Activated T-helper 2 cell treated with anti-CD3 and anti-CD28 coated beads, Interferon-gamma antibody, Interleukin-2, Interleukin-4, amounts not matched to agents 10 μg/mL and 5 μg/mL and 100 μg/mL, durations not matched to agents 14 hours and 24 hours and 36 hours (primary cell): ENCODE data around the gene EML6. TPM values are rescaled to one million over a fixed set of nuclear protein-coding genes. Genes with fewer than 3 reads are reported as not detected.

ENCODE experiments used
- DNase-seq: peaks from one replicate; pipeline ENCODE4 v3.0.0; 2021; ENCODE audit warnings: low spot score
- H3K27ac Mint-ChIP-seq: one replicate; pipeline ENCODE4 v1.8.0; 2021; ENCODE audit warnings: mixed read lengths
- H3K27me3 Mint-ChIP-seq: one replicate; pipeline ENCODE4 v1.8.0; 2021; ENCODE audit warnings: low read depth, mixed read lengths
- H3K36me3 Mint-ChIP-seq: one replicate; pipeline ENCODE4 v1.8.0; 2021; ENCODE audit warnings: low read depth, mixed read lengths
- H3K4me1 Mint-ChIP-seq: one replicate; pipeline ENCODE4 v1.8.0; 2021; ENCODE audit warnings: low read depth, mixed read lengths
- H3K4me3 Mint-ChIP-seq: one replicate; pipeline ENCODE4 v1.8.0; 2021; ENCODE audit warnings: low read depth, mild to moderate bottlenecking, moderate library complexity, mixed read lengths
- H3K9me3 Mint-ChIP-seq: one replicate; pipeline ENCODE4 v1.8.0; 2021; ENCODE audit warnings: mixed read lengths
- intact Hi-C: fragments of 100-400 bp; cut with micrococcal nuclease; formaldehyde crosslinking; loops from one replicate; pipeline ENCODE4 v1.15.1; 2023
- total RNA-seq: library from RNA; stranded (reverse); gene quantifications from 2 replicates; pipeline ENCODE4 v1.2.3, GENCODE V29; 2022

The EML6 gene
- 0.23 and 0.25 TPM in 2 replicates for total RNA-seq

DNA sequence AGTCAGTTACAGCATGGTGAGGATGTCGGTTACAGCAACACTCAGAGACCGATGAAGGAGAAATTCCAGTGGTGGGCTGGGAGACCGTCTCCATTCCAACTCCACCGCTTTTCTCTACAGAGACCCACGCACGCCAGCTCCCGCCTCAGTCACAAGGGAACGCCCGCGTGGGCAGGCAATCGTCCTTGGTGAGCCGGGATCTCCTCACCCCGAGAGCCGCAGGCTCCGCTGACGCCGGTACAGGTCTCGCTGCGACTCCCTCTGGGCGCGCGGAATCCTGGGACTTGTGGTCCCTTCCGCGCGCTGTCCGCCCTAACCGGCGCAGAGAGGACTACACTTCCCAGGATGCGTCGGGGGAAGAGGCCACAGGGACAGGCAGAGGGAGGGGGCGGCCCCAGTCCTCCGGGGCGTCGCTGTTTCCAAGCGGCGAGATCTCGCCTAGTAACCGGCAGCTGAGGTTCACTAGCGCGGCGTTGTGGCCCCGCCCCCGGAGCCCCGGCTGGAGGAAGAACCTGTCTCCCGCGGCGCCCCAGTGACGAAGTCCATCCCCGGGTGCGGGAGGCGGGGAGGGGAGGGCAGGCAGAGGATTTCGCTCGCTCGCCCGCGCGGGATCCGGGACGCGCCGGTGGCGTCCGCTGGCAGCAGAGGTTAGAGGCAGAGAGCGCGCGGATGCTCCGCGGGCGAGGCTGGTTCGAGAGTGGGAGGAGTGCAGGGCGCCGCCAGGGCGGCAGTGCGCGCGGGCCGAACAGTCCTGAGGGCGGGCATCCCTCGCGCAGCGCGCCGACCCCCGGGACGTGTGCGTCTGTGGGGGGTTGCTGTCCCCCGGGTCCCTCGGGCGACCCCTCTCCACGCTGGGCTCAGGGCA, at the start of gene EML6:
TSS of gene EML6 (plus strand) at position 532 of the 865 bp plus-strand sequence. CDS start 1,400 bp downstream, outside the sequence.
- Mint-ChIP-seq H3K27ac (peak within 1 kb of the TSS; percentile 64), H3K36me3 (peaks cover 3% of the 10 kb centered on the region), H3K4me1 (peaks cover 17% of the 10 kb centered on the region), H3K4me3 (peak within 1 kb of the TSS; percentile 89), H3K27me3 (peaks cover 77% of the 10 kb centered on the region), H3K9me3 (no peaks in the 10 kb centered on the region)
- DNase-seq: peak; percentile 99
- intact Hi-C loops: loop anchor here (1.0 to 10.0 kb wide), 10 partner anchors 43 to 756 kb away; partner anchors contain the start of genes ACYP2 and RTN4

DNA sequence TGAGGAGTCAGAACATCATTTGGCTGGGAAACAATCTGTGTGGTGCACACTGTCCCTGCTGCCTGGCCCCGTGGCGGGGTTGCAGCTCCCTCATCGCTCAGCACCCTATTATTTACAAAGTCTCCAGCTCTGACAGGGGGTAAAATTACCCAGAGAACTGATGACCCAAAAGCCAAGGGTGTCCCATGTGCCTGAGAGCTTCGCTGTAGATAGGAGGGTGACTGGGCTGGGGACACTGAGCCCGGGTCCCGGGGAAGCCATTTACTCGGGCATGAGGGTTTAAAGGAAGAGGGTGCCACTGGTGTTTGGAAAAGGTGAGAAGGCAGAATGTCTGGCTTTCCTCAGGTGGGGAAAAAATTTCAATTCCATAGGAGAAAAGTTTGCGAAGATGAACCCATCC, 48.2 kb upstream of the EML6 start:
- Mint-ChIP-seq H3K4me3 (no peak overlapping the region), H3K36me3 (peaks cover 26% of the 10 kb centered on the region), H3K27ac (no peak overlapping the region), H3K9me3 (no peaks in the 10 kb centered on the region), H3K27me3 (peaks cover 44% of the 10 kb centered on the region), H3K4me1 (peaks cover 40% of the 10 kb centered on the region)
- no peak for DNase-seq
- intact Hi-C loops: no loop called here

DNA sequence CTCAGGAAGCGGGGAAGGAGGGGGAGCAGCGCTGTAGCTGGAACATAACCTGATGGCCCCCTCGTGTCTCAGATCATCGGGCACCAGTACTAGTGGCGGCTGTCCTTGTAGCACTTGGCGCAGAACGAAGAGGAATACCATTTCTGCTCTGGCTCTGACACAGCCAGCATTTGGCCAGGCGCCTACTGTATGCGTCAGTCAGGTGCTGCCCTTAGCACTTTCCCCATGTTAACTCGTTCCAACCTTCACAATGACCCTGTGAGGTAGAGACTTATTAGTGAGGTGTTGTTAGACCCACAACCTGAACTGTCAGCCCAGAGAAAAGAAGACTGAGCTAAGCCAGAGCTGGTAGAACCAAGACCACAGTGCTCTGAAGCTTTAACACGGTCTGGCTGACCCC, 47.7 kb upstream of the EML6 start:
- H3K27me3 Mint-ChIP-seq: peaks cover 45% of the 10 kb centered on the region
- no peak overlapping the region for H3K4me3 Mint-ChIP-seq
- no peak overlapping the region for H3K27ac Mint-ChIP-seq
- intact Hi-C loops: no loop called here
- DNase-seq: no peak
- peaks cover 42% of the 10 kb centered on the region for H3K4me1 Mint-ChIP-seq
- no peaks in the 10 kb centered on the region for H3K9me3 Mint-ChIP-seq
- peaks cover 22% of the 10 kb centered on the region for H3K36me3 Mint-ChIP-seq

DNA sequence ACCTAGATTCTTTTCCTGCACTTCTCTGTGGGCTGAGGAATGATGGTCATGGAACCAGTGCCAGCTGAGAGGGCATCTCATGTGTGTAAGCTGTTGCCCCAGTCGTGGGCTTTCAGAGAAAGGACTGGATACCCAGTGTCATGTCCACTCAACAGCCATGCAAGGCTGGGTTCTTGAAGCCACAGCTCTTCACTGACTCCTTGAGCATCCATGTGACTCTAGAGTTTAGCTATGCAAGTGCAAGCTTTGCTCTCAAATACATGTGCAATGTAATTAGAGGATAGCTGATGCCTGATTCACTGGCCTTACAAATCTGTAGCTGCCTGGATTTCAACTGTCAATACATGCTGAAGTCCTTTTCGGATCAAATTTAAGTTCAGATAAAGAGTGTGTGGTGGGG, 46.8 kb upstream of the EML6 start:
- no peak overlapping the region for H3K27ac Mint-ChIP-seq
- peaks cover 45% of the 10 kb centered on the region for H3K27me3 Mint-ChIP-seq
- H3K9me3 Mint-ChIP-seq: peaks cover 4% of the 10 kb centered on the region
- H3K36me3 Mint-ChIP-seq: peaks cover 16% of the 10 kb centered on the region
- peaks cover 51% of the 10 kb centered on the region for H3K4me1 Mint-ChIP-seq
- intact Hi-C loops: no loop called here
- no peak overlapping the region for H3K4me3 Mint-ChIP-seq
- DNase-seq: no peak

DNA sequence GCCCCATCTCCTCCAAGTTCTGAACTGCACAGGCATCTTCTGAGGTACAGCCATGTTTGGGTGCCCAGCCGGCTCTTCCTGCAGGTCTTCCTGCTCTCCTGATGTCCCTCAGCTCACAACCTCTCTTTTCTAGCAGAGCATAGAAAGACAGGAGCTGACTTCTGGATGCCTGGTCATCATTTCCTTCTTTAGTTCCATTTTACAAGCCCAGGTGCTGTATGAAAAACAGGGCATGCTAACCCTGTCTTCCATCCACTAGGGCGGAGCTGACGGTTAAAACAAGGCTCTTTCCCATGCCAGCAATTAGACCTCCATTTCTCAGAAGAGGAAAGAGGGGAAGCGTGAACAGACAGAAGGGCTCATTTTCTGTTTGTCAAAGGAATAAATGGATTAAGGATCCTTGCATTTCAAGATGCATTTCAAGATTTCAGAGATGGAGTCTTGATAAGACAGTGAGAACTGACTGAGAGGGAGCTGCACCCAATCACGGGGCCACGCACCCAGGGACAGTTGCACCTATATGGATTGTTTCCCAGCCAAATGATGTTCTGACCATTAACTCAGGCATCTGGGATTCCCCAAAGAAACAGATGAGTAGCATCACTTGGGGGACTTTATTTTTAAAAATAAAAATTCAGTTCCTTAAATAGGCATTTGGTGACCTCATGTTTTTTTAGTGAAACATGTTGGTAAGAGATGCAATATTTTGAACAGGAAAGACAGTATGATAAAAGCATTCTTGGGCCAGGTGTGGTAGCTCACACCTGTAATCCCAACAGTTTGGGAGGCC, 45.8 kb upstream of the EML6 start:
- Mint-ChIP-seq H3K27me3 (peaks cover 45% of the 10 kb centered on the region), H3K4me1 (peaks cover 55% of the 10 kb centered on the region), H3K4me3 (no peak overlapping the region), H3K27ac (no peak overlapping the region), H3K9me3 (peaks cover 6% of the 10 kb centered on the region), H3K36me3 (peaks cover 10% of the 10 kb centered on the region)
- intact Hi-C loops: no loop called here
- DNase-seq: no peak

DNA sequence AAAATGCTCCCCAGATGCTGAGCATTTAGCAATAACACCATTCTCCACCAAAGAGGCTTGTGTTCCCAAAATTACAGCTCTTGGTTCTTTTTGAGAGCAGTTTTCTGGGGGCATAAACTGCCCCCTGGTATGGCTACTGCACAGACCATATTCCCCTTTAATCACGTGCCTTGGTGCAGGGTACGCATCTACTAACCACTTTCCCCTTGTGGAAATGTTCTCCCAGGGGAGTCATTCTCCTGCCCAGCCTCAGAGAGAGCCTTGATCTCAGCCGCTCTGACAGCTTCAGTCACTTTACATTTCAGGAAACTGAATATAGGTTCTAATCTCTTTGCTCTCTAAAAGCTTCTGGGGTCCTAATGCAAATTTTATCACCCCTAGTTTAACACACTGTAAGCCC, 44.7 kb upstream of the EML6 start:
- H3K9me3 Mint-ChIP-seq: peaks cover 6% of the 10 kb centered on the region
- no peak for DNase-seq
- peaks cover 56% of the 10 kb centered on the region for H3K4me1 Mint-ChIP-seq
- H3K36me3 Mint-ChIP-seq: peaks cover 7% of the 10 kb centered on the region
- H3K27me3 Mint-ChIP-seq: peaks cover 52% of the 10 kb centered on the region
- intact Hi-C loops: no loop called here
- no peak overlapping the region for H3K27ac Mint-ChIP-seq
- H3K4me3 Mint-ChIP-seq: no peak overlapping the region

DNA sequence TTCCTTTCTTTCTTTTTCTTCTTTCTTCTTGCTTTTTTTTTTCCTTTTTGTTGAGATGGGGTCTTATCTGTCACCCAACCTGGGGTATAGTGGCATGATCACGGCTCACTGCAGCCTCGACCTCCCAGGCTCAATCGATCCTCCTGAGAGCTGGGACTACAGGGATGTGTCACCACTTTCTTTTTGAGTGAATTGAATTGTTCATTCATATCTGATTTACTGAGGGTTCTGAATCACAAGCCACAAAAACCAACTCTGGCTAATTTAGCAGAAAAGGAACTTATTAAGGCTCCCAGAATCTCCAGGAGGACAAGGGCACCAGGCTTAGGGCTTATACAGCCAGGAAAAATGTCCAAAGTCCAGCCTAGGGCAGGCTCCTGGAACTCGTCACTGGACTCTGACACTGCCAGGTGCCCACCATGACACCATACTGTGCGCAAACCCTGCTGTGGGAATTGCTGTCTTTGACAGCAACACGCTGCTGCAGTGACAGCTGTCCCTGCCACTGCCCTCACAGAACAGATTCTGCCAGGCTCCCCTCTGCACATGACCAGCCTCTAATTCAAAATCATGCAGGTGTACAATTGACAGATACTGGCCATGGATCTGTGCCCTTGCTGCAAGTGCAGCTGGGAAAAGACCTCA, 42.9 kb upstream of the EML6 start:
- peaks cover 54% of the 10 kb centered on the region for H3K27me3 Mint-ChIP-seq
- H3K9me3 Mint-ChIP-seq: peaks cover 6% of the 10 kb centered on the region
- peaks cover 13% of the 10 kb centered on the region for H3K36me3 Mint-ChIP-seq
- intact Hi-C loops: loop anchor here (1.0 to 10.0 kb wide), 7 partner anchors 16 to 686 kb away; partner anchors contain the start of gene EML6
- peaks cover 61% of the 10 kb centered on the region for H3K4me1 Mint-ChIP-seq
- peak overlapping the region; percentile 65 for H3K27ac Mint-ChIP-seq
- H3K4me3 Mint-ChIP-seq: peak overlapping the region; percentile 78
- DNase-seq: peak; percentile 39

DNA sequence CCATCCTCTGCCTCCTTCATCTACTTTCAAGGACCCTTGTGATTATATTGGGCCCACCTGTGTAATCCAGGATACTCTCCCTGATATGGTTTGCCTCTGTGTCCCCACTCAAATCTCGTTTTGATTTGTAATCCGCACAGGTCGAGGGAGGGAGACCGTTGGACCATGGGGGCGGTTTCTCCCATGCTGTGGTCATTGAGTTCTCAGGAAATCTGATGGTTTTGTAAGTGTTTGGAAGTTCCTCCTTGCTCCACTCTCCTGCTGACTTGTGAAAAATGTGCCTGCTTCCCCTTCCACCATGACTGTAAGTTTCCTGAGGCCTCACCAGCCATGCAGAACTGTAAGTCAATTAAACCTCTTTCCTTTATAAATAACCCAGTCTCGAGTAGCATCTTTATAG, 42.0 kb upstream of the EML6 start:
- H3K4me3 Mint-ChIP-seq: peak overlapping the region; percentile 37
- peaks cover 6% of the 10 kb centered on the region for H3K9me3 Mint-ChIP-seq
- H3K4me1 Mint-ChIP-seq: peaks cover 61% of the 10 kb centered on the region
- H3K27ac Mint-ChIP-seq: peak overlapping the region; percentile 36
- H3K36me3 Mint-ChIP-seq: peaks cover 13% of the 10 kb centered on the region
- H3K27me3 Mint-ChIP-seq: peaks cover 46% of the 10 kb centered on the region
- intact Hi-C loops: loop anchor here (2.0 to 10.0 kb wide), 6 partner anchors 17 to 687 kb away; partner anchors contain the start of gene EML6
- DNase-seq: no peak

DNA sequence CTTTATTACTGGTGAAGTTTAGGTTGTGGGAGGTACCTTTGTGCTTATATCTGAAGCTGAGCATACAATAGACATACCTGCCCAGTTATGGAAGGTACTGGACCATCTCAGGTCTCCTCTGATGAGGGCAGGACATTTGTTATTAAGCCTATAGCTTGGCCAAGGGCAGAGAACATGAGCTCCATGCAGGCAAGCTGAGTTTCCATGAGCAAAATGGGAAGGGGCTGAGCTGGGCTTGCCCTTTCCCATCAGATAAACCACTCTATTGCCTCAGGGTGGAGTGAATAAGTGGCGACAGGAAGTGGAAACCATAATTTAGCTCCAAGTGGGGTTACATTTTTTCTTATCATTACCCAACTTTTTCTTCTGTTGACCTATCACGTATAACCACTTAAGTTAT, 39.9 kb upstream of the EML6 start:
- DNase-seq: no peak
- no peak overlapping the region for H3K27ac Mint-ChIP-seq
- no peak overlapping the region for H3K4me3 Mint-ChIP-seq
- intact Hi-C loops: loop anchor here (5.0 to 10.0 kb wide), 2 partner anchors 151 to 689 kb away; no protein-coding TSS in a partner anchor
- peaks cover 32% of the 10 kb centered on the region for H3K27me3 Mint-ChIP-seq
- peaks cover 13% of the 10 kb centered on the region for H3K36me3 Mint-ChIP-seq
- peaks cover 6% of the 10 kb centered on the region for H3K9me3 Mint-ChIP-seq
- peaks cover 68% of the 10 kb centered on the region for H3K4me1 Mint-ChIP-seq

DNA sequence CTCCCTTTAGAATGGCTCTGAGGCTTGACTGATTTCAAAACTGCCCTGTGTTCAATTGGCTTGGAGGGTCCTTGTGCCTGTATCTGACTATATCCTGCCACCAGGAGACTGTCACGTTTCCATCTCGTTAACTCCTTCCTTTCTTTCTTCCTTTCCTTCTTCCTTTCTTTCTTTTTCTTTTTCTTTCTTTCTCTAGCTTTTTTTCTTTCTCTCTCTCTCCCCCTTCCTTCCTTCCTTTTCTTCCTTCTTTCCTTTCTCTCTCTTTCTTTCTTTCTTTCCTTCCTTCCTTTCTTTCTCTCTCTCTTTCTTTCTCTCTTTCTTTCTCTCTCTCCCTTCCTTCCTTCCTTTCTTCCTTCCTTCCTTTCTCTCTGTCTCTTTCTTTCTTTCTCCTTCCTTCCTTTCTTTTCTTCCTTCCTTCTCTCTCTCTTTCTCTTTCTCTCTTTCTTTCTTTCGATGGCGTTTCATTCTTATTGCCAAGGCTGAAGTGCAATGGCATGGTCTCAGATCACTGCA, 38.1 kb upstream of the EML6 start:
- Mint-ChIP-seq H3K36me3 (peaks cover 13% of the 10 kb centered on the region), H3K27ac (no peak overlapping the region), H3K4me3 (no peak overlapping the region), H3K27me3 (peaks cover 39% of the 10 kb centered on the region), H3K9me3 (peaks cover 6% of the 10 kb centered on the region), H3K4me1 (peaks cover 62% of the 10 kb centered on the region)
- no peak for DNase-seq
- intact Hi-C loops: loop anchor here (10.0 kb wide), 1 partner anchor 691 kb away; no protein-coding TSS in a partner anchor

DNA sequence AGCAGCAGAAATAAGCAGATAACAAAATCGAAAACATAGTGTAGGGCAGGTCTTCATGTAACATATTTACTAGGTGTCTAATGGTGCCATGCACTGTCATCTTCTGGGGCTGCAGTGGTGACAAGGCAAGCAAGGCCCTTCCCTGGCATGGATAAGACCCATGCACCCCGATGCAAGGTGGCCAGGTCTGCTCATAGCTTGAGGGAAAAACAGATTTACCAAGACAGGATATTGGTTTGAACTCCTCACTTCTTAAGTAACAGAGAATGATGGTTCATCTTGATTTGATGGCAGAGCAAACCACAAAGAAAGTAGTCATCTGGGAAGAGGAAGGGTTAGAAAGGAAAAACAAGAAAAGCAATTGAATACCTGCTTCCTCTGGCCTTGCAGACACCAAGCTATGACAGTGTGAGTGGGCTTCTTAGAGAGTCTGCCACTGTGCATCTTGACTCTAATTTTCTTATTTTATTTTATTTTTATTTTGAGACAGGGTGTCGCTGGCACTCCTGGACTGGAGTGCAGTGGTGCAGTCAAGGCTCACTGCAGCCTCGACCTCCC, 35.8 kb upstream of the EML6 start:
- H3K4me1 Mint-ChIP-seq: peaks cover 44% of the 10 kb centered on the region
- DNase-seq: no peak
- no peak overlapping the region for H3K4me3 Mint-ChIP-seq
- no peak overlapping the region for H3K27ac Mint-ChIP-seq
- H3K9me3 Mint-ChIP-seq: no peaks in the 10 kb centered on the region
- H3K27me3 Mint-ChIP-seq: peaks cover 47% of the 10 kb centered on the region
- intact Hi-C loops: loop anchor here (10.0 kb wide), 1 partner anchor 693 kb away; no protein-coding TSS in a partner anchor
- H3K36me3 Mint-ChIP-seq: peaks cover 13% of the 10 kb centered on the region
